GM18502 (cell line): ENCODE results near the gene RAC2.

Source experiments
- ATAC-seq: cut with Tn5 transposase; IDR thresholded peaks from one replicate; pipeline ENCODE4 v1.9.1; 2021; ENCODE audit warnings: mild to moderate bottlenecking; ENCODE audit not compliant: unreplicated experiment, poor library complexity

Gene RAC2

DNA sequence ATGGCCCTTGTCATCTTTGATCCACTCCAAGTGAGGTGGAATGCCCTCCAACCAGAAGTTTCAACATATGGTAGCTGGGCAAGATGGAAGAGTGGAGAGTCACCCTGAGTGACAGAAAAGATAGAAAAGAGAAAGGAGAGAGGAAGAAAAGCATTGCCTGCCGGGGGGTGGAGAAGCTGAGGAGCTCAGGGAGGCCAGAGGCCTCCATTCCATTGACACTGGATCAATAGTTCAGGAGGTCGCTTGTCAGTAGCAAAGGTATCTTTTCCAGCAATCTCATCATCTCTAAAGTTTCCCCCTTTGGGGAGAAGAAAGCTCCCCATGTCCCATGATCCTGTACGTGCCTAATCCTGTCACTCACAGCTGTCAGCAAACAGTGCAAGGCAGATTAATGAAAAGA is 49.3 kb downstream of the RAC2 start:
- ATAC-seq = no peak

DNA sequence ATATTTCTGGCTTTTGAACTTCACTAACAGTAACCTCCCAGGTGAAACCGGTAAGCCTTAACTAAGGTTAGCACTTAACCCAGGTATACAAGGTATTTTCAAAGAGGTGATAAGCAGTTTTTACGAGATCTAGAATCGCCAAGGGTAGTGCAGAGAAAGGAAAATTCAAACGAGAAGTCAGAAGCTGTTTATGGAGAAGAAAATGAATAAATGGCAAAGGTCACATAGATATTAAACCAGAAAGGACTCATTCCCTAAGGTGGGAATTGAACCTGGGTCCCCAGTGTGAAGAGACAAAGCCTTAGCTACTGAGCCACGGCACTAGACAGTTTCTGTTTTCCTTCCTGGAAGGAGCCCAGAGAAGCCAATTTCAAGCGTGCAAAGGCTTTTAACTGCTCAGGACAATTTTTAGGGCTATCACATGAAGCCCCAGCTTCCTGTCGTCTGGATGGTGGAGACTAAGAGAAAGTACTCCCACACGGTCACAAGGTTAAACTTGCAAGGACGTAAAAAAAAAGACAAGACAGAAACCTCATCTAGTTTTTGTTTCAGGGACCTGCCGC is 50.4 kb downstream of the RAC2 start:
- ATAC-seq = no peak

DNA sequence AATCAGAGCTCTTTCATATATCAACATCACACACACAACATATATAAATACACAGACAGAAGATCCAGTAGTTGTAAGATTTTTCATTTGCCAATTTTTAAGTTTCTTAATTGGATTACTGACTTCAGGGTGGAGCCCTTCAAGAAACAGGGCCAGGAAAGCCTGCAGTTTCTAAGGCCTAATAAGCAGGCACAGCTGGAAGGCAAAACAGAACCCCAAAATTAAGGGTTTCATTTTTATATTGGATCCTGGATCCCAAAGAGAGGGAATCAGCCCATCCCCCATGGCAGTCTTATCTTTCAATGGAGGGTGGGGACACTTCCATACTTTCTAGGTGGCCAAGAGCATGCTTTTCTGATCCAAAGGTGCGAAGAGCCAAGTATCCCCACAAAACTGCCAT is 51.3 kb downstream of the RAC2 start:
- ATAC-seq = no peak

DNA sequence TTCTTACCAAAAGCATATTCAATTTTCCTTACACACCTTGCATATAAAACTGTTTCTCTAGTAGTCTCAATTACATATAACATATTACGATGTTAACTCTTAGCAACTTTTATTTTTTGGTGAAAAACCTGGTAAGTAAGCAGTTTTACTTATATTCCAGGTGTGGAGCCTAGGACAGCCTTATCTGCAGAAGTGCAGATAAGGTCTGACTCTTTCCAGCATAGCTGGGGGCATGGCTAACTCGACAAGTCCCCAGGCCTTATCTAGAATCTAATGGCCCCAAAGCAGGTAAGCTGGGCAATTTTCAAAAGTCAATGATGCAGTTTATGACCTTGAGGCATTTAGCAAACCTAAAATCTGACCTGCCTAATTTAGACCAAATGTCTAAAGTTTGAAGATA is 51.9 kb downstream of the RAC2 start:
- no peak for ATAC-seq

DNA sequence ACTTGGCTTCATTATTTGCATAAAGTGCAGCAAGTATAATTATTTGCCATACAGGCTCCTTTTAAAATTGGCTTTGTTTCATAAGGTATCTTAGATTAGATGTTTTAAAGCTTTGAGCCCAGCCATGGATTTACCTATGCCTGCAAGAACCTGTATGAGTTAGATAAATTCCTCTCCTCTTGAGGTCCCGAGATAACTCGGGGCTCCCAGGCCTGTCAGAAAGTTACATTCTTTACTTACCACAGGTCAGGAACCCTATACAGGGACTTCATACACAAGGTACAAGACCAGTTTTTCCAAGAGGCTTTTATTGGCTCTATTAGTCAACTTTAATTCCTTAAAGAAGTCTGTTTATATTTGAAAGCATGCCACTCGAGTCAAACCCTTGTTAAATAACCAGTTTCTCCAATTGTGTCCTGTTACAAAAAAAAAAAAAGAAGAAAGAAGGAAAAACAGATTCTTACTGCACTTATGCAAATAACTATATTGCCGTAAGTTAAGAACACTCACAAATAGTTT is 53.7 kb downstream of the RAC2 start:
- ATAC-seq = no peak

DNA sequence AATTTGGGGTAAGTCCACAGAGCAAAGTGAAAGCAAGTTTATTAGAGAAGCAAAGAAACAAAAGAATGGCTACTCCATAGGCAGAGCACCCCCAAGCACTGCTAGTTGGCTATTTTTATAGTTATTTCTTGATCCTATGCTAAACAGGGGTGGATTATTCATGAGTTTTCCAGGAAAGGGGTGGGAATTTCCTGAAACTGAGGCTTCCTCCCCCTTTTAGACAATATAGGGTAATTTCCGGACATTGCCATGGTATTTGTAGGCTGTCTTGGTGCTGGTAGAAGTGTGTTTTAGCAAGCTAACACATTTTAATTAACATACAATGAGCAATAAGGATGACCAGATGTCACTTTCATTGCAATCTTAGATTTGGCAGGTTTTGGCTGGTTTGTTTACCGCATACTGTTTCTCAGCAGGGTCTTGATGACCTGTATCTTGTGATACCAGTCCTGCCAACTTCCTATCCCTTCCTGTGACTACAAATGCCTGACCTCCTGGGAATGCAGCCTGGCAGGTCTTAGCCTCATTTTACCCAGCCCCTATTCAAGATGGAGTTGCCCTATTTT is 55.1 kb downstream of the RAC2 start:
- no peak for ATAC-seq

DNA sequence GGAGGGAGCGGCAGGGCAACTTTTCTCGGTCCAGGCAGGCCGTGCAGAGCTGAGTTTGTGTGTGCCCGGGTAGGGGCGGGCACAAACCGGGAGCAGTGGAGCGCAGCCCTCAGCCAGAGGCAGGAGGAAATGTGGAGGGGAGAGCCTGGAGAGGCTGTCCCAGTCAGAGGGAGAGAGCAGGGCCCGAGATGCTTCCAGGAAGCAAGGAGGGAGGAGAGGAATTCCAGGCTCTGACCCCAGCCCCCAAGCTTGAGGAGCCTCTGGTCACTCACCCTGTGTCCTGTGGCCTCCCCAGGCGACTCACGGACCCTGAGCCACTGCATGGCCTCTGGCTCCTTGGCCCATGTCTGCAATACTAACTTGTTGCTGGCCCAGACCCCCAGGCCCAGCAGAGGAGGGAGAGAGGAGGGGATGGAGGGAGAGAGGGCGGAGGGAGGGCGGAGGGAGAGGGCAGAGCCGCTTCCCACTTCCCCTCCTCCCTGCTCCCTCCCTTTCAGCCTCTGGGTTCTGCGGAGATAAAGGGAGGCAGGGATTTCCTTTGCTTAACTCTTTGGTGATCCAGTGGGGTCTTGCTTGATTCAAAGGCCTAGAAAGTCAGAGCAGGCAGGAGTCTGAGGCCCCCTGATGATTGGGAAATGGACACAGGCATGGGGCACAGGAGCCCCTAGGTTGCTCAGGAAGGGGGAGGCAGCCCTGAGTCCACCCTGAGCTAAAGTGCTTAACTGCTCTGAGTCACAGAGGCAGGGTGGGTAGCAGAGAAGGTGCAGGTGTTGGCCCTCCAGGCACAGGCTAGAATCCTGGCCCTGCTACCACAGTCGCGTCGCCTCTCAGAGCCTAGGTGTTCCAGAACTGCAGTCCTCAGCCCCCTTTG is 55.9 kb downstream of the RAC2 start, which contains the start of gene C1QTNF6:
C1QTNF6 (minus strand) TSS at position 357 of the 871 bp plus-strand sequence; CDS start at position 323, 34 bp downstream.
- no peak for ATAC-seq

DNA sequence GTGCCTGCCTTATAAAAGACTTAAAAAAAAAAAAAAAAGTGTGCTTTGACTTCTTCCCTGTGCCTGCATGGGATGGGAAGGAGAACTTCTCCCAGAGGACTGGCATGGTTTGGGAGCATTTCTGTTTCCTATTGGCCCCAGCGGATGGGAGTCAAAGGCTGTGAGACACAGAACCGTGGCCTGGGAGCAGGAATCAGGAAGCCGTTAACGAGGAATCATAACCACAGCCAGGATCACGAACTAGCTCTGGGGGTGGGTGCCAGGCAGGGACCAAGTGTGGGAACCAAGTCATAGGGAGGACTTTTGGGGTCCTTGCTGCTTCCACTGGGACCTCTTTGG is 56.5 kb downstream of the RAC2 start:
- no peak for ATAC-seq

DNA sequence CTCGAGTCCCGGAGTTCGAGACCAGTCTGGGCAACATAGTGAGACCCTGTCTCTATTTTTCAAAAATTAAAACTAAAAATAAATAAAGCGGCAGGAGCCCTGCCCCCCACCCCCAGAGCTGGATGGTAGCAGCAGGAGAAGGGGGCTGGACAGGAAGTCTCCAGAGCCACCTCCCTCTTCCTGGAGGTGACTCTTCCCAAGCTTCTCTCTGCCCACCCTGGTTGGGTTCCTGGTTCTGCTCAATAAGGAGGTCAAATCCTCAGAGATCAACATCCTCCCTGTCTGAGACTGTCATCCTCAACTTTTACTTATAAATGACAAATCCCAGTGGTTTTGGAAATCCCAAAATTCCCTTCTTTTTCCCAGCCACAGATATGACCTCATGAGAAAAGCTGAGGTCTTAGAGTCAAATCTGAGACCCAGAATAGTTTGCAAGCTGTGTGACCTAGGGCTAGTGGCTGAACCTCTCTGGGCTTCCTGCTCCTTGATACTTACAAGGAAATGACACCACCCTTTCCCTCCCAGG is 57.0 kb downstream of the RAC2 start:
- no peak for ATAC-seq

DNA sequence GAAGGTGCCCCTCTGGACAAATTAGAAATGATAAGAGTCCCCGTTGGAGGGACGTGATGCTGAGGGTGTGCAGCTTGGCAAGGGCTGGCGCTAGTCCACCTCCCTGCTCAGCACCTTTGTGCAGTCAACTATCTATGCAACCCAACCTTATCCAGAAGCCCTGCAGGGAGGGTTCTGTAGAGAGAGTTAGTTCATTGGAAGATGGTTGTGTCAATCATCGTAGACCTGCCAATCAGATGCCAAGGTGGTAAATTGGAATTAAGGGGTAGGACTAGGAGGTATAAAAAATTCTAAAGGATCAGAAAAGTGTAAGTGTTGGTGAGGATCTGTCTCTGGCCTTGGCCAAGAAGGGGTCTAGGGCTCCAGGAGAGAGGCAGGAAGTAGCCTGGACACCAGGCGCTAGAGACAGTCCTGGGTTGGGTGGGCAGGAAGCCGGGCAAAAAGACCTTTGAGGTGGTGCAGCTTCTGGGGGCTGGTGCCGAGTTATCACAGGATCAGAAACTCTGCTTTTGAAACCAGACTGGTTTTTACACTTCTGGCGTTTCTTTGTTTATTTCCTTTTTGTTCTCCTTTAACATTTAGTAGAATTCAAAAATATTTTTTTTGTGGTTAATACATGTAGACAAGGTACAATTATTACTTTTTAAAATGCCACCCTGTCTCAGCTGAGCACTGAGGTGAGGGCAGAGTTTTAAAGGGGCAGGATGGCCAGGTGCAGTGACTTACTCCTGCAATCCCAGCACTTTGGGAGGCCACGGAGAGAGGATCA is 57.7 kb downstream of the RAC2 start:
- no peak for ATAC-seq

DNA sequence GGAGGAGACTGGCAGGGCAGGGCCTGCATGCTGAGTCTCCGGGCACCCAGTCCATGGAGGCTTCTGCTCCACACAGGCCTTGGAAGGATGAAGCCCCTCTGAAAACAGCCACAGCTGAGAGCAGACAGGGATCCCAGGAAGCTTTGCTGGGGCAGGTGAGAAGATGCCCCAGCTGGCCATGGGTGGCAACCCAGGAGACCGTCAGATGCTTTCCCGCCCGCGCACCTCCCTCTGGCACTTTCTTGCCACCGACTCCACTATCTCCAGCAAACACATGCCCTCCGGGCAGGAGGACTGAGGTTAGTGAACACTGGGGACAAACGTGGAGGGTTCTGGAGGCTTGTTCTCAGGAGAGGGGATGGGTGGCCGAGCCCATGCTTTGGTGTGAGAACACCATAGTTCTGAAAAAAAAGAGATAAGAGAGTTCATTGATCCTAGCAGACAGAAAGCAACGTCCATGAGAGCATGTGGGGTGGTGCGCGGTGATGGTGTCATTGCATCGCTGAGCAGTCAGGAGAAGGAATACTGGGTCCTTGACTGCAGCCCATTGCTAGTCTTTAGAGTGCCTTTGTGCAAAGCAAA is 58.3 kb downstream of the RAC2 start:
- ATAC-seq = no peak

DNA sequence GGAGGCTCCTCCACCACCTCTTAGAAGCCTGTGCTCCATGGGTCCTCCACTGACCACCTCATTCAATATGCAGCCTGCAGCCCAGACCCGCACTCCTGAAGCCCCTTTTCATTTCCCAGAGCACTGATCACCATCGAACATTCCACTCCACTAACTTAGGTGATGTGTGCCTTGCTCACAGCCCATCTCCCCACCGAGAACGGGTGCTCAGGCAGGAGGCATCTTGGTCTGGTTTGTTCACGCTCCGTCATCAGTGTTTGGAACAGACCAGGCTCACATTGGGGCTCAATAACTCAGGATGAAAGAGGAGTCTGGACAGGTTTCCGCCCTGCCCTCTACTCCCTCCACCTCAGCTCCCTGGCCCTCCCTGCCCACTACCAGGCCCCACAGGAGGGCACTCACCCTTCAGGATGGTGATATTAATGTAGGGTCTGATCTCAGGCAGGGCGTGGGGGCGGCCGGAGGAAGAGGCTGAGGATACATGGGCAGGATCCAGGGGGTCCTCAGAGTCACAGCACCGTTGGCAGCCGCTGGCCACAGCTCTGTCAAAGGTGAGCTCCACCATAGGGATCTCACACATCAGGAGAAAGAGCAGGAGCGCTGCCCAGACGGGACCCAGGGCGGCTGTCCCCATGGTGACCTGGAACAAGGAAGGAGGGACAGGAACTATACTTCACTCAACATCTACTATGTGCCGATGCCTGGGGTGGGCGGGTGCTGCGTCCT is 59.1 kb downstream of the RAC2 start:
- ATAC-seq = no peak

DNA sequence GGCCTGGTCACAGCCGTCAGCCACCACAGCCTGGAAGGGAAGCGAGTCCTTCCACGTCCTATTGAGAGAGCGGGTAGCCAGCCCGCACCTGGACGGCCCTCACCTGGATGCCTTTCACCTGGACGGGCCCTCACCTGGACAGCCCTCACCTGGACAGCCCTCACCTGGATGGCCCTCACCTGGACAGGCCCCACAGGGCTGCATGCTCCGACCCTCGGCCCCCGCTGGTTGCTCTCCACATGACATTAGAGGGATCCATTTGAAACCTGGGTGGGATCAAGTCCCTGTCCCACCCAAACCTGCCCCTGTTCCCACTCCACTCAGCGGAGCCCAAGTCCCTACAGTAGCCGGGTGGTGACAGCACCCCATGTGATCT is 59.7 kb downstream of the RAC2 start:
- no peak for ATAC-seq

DNA sequence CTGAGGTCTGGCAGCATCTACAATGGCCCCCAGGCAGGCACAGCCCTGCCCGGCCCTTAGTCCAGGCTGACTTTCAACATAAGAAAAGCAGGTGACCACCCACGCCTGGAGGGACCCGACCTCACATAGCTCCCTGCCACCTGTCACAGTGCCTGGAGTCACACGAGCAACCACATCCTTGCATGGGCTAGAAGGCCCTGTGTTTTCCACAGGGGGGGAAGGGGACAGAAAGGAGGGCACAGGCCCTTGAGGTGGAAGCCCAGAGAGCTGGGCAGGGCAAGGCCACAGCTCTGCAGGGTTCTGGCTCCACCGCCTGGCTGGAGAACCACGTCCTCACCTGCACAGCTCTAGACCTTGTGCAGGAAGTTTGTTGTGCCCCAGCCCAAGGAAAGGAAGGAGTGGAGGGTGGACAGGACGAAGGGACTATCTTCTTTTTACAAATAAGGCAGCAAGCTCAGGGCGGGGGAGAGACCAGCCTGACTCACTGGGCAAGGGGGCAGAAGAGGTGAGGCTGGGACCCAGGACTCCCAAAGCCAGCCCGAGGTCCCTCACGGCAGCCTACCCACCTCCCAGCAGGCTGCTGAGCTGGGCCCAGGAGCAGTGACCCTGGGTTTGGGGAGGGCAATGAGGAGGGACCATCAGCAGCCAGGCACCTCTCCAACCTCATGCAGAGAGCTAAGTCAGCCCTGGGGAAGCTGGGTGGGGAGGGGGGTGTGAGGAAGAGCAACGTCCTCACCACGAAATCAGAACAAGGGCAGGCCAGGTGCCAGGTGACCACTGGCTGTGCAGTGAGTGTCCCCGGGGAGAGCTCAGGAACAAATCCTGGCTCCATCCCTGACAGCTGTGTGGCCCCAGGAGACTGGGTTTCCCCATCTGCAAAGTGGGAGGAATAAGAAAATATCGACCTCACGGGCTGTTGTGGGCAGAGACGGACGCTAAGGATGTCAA is 60.4 kb downstream of the RAC2 start:
- no peak for ATAC-seq

DNA sequence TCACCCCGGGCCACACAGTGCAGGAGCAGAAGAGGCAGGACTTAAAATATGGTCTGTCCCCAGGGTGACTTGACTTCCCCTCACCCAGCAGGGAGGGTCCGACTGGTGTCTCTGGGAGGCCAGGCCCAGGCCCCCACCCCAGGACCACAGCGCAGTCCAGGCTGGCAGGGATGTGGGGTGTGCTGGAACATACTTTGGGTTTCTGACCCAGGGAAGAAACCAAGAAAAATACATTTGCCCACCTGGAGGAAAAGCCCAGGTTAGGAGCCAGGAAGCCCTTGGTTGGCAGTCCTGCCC is 61.2 kb downstream of the RAC2 start:
- ATAC-seq = no peak

DNA sequence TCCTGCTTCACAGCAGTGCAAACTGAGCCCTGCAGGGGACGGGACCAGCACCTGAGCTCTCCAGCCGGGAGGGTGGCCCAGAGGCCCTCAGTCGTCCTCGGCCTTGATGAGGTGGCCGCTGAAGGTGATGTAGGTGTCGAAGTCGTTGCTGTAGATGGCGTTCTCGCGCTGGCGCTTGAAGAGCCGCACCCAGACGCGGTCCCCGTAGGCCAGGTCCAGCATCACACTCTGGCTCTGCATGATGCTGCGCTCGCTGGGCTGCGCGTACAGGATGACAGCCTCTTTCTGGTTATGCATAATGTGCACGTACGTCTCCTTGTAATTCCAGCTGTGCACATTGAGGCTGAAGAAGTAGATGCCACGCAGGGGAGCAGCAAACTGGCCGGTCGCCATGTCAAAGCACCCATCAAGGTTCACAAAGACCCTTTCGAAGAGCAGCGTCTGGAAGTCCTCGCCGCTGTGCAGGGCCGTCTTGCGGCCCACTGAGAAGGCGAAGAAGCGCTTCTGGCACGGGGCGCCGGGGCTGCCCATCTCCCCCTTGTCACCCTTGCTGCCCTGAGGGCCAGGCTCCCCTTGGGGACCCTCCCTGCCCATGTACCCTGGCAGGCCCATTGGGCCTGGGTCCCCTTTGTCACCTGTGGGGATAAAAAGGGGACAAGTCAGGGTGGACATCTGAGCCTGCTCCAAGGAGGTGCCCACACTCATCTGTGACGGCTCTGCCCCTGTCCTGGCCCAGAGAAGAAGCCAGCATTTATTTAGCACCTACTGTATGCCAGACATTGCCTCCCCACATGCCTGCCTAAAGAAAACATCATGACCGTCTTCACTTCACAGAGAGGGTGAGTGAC is 61.7 kb downstream of the RAC2 start:
- no peak for ATAC-seq

DNA sequence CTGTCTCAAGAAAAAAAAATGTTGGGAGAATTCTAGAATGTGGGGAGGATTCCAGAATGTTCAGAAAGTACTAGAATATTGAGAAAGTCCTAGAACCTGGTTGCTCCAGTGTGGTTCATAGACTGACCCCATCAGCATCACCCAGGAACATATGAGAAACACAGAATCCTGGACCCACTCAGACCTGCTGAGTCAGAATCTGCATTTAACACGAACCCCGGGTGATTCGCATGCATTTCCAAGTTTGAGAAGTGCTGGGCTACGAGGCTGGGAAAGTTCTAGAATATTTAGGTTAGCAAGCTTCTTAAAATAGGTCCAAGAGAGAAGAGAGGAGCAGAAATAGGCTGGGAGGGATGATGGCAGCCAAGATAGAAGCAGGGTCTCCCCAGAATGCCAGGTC is 62.4 kb downstream of the RAC2 start:
- ATAC-seq = no peak
